Memory B cell (primary cell): ENCODE data around the gene PRSS22.

Source experiments
- ATAC-seq: fragments of 150-1000 bp; cut with Tn5 transposase; 2 replicates; pipeline ENCODE4 v1.10.0; 2021; ENCODE audit warnings: low read depth, mild to moderate bottlenecking, moderate library complexity
- DNase-seq, 2 donors: peaks; one replicate each; pipeline ENCODE4 v3.0.0; 2022; ENCODE audit warnings: low spot score in 2 of 2
- H3K27ac Mint-ChIP-seq: one replicate; pipeline ENCODE4 v1.8.0; 2022; ENCODE audit warnings: mild to moderate bottlenecking, moderate library complexity, mixed read lengths
- H3K27me3 Mint-ChIP-seq: one replicate; pipeline ENCODE4 v1.8.0; 2022; ENCODE audit warnings: mixed read lengths
- H3K36me3 Mint-ChIP-seq: one replicate; pipeline ENCODE4 v1.8.0; 2022; ENCODE audit warnings: mild to moderate bottlenecking, mixed read lengths
- H3K4me1 Mint-ChIP-seq: one replicate; pipeline ENCODE4 v1.8.0; 2022; ENCODE audit warnings: mixed read lengths
- H3K4me3 Mint-ChIP-seq: one replicate; pipeline ENCODE4 v1.8.0; 2022; ENCODE audit warnings: mild to moderate bottlenecking, moderate library complexity, mixed read lengths
- H3K9me3 Mint-ChIP-seq: one replicate; pipeline ENCODE4 v1.8.0; 2022; ENCODE audit warnings: mixed read lengths

PRSS22 gene

GRCh38 chr16:2895813-2896212 lies 37.8 kb upstream of the PRSS22 start:
- peaks cover 9% of the 10 kb centered on the region for H3K4me1 Mint-ChIP-seq
- H3K27ac Mint-ChIP-seq, result no peak overlapping the region
- no peaks in the 10 kb centered on the region for H3K9me3 Mint-ChIP-seq
- no peak for ATAC-seq
- H3K36me3 Mint-ChIP-seq, result peaks cover 2% of the 10 kb centered on the region
- H3K27me3 Mint-ChIP-seq, result no peaks in the 10 kb centered on the region
- no peak for DNase-seq
- H3K4me3 Mint-ChIP-seq, result no peak overlapping the region

DNA sequence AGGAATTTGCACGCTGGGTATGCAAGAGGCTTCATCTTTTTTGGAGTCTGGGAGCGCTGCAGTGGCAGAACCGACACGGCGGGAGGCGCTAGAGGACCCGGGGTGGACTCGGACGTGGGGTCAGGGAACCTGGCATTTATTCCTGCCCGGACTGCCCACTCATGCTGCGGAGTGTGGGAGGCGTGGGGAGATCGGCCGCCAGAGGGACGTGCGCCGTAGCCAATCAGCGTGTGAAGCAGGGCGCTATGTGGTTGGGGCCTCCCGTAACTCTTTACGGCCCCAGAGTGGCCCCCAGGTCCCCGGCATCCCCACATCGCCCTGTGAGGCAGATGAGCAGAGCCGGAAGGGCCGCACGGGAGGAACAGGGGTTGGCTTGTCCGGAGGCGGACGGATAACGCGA lies 36.3 kb upstream of the PRSS22 start:
- ATAC-seq, result no peak
- Mint-ChIP-seq H3K27me3 (no peaks in the 10 kb centered on the region), H3K9me3 (no peaks in the 10 kb centered on the region)

DNA sequence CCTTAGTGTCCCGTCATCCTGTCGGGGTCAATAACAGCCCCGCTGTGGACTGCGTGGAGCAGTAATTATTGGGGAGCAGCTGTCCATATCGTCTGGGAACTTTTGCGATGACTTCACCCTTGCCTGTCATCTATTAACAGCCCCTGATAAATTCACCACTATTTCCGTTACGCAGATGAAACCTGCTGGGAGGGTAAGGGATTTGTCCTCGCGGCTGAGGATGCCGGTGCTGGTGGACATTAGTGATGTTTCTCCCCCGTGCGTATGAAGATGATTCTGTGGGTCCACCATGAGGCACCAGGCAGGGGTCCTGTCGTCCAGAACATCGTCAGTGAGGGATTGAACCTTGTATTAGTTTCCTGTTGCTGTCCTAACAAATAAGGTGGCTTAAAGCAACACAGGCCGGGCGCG lies 26.1 kb upstream of the PRSS22 start:
- no peak for DNase-seq
- H3K9me3 Mint-ChIP-seq, result peaks cover 5% of the 10 kb centered on the region
- peak overlapping the region; percentile 93 for H3K4me3 Mint-ChIP-seq
- peaks cover 10% of the 10 kb centered on the region for H3K4me1 Mint-ChIP-seq
- no peak for ATAC-seq
- no peaks in the 10 kb centered on the region for H3K36me3 Mint-ChIP-seq
- H3K27me3 Mint-ChIP-seq, result no peaks in the 10 kb centered on the region
- H3K27ac Mint-ChIP-seq, result no peak overlapping the region

More for the DNA sequence above, 36.3 kb upstream of the PRSS22 start:
- Mint-ChIP-seq H3K4me3 (no peak overlapping the region), H3K4me1 (peaks cover 9% of the 10 kb centered on the region), H3K27ac (no peak overlapping the region), H3K36me3 (no peaks in the 10 kb centered on the region)
- no peak for DNase-seq

DNA sequence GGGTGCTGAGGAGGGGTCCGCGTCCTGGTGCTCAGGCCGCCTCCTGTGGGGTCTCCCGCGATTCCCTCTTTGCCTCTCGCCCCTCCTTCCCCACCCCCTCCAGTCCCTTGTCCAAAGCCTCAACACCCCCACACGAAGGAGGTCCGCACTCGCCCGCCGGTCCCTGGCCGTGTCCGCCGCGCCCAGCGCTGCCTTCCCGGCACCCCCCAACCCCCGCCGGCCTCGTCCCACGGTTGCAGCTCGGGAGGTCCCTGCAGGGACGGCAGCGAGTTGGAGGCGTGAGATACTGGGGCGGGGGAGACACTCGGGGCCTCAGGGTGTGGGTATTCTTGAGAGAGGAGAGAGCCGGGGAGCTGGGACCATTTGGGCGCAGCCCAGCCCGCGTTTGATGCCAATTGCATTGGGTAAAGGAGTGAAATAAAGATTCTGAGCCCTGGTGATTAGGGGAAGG lies 25.5 kb upstream of the PRSS22 start:
- DNase-seq (no peak), ATAC-seq (no peak)
- H3K27ac Mint-ChIP-seq, result peak overlapping the region; percentile 93
- H3K4me3 Mint-ChIP-seq, result peak overlapping the region; percentile 93
- peaks cover 5% of the 10 kb centered on the region for H3K9me3 Mint-ChIP-seq
- peaks cover 10% of the 10 kb centered on the region for H3K4me1 Mint-ChIP-seq
- no peaks in the 10 kb centered on the region for H3K36me3 Mint-ChIP-seq
- no peaks in the 10 kb centered on the region for H3K27me3 Mint-ChIP-seq

- Mint-ChIP-seq H3K27ac (peak within 1 kb of the TSS; percentile 93), H3K4me1 (peaks cover 10% of the 10 kb centered on the region), H3K9me3 (peaks cover 5% of the 10 kb centered on the region), H3K27me3 (no peaks in the 10 kb centered on the region), H3K4me3 (peak within 1 kb of the TSS; percentile 93), H3K36me3 (no peaks in the 10 kb centered on the region)
- DNase-seq (peak; percentile 100), ATAC-seq (peak; percentile 87)
Observed at GRCh38 chr16:2882650-2883457, 24.9 kb upstream of the PRSS22 start, which contains the start of gene FLYWCH2. Gene FLYWCH2, plus strand, starts transcription at chr16:2883215. Its CDS starts 13,235 bp downstream, at chr16:2896450.

GRCh38 chr16:2881783-2882649 lies 24.0 kb upstream of the PRSS22 start:
- H3K4me1 Mint-ChIP-seq, result peaks cover 10% of the 10 kb centered on the region
- DNase-seq (no peak), ATAC-seq (no peak)
- peaks cover 5% of the 10 kb centered on the region for H3K9me3 Mint-ChIP-seq
- peak overlapping the region; percentile 93 for H3K27ac Mint-ChIP-seq
- no peaks in the 10 kb centered on the region for H3K27me3 Mint-ChIP-seq
- H3K4me3 Mint-ChIP-seq, result peak overlapping the region; percentile 93
- H3K36me3 Mint-ChIP-seq, result no peaks in the 10 kb centered on the region

- H3K4me3 Mint-ChIP-seq, result no peak overlapping the region
- no peaks in the 10 kb centered on the region for H3K27me3 Mint-ChIP-seq
Observed at GRCh38 chr16:2879854-2880508, 22.0 kb upstream of the PRSS22 start.

DNA sequence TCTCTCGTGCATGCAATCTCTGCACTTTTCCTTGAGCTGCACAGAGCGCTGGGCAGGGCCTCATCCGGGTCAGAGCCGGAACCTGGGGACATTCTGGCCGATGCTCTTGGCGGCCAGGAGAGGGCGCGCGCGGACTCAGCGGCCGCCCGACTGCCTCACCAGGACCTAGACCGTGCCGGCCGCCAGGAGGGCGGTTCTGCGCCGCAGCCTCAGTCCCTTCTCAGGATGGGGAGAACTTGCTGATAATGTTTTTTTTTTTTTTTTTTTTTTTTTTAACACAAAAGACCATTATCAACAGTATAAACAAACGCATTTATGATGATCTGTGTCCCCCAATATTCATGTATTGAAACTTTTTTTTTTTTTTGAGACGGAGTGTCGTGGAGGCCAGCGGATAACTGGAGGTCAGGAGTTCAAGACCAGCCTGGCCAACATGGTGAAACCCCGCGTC lies 17.0 kb upstream of the PRSS22 start:
- DNase-seq (peak; percentile 50 to 54), ATAC-seq (peak; percentile 99)
- no peak overlapping the region for H3K27ac Mint-ChIP-seq
- H3K4me3 Mint-ChIP-seq, result no peak overlapping the region
- peaks cover 3% of the 10 kb centered on the region for H3K9me3 Mint-ChIP-seq
- H3K4me1 Mint-ChIP-seq, result no peaks in the 10 kb centered on the region
- H3K27me3 Mint-ChIP-seq, result peaks cover 4% of the 10 kb centered on the region
- no peaks in the 10 kb centered on the region for H3K36me3 Mint-ChIP-seq

More at GRCh38 chr16:2879854-2880508, 22.0 kb upstream of the PRSS22 start:
- peaks cover 4% of the 10 kb centered on the region for H3K9me3 Mint-ChIP-seq
- H3K27ac Mint-ChIP-seq, result no peak overlapping the region
- ATAC-seq (no peak), DNase-seq (no peak)
- H3K4me1 Mint-ChIP-seq, result peaks cover 8% of the 10 kb centered on the region
- H3K36me3 Mint-ChIP-seq, result no peaks in the 10 kb centered on the region

DNA sequence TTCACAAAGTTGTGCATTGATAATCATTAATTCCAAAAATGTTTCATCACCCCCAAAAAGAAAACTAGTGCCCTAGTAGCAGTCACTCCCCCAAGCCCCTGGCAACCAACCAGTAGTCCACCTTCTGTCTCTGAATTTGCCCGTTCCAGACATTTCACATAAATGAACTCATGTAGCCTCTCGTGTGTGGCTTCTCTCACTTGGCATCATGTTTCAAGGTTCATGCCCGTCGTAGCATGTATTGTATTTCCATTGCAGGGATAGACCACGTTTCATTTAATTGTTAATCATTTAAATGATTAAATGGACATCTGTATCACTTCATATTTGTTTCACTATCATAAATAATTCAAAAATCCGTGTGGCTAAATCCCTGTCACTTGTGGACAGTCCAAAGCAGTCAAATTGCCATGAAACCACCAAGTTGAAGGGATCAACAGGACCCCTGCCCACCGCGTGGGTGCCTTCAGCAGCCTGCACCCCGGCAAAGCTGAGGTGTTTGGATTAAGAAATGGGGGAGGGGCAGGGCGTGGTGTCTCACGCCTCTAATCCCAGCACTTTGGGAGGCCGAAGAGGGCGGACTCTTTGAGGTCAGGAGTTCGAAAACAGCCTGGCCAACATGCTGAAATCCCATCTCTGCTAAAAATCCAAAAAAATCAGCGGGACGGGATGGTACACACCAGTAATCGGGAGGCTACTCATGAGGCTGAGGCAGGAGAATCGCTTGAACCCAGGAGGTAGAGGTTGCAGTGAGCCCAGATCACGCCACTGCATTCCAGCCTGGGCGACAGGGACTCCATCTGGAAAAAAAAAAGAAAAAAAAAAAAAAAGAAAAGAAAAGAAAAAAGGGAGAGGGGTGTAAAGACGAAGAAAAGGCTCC lies 16.3 kb upstream of the PRSS22 start:
- Mint-ChIP-seq H3K4me3 (no peak overlapping the region), H3K27me3 (peaks cover 6% of the 10 kb centered on the region), H3K27ac (no peak overlapping the region), H3K36me3 (no peaks in the 10 kb centered on the region), H3K9me3 (no peaks in the 10 kb centered on the region), H3K4me1 (no peaks in the 10 kb centered on the region)
- no peak for ATAC-seq
- no peak for DNase-seq

DNA sequence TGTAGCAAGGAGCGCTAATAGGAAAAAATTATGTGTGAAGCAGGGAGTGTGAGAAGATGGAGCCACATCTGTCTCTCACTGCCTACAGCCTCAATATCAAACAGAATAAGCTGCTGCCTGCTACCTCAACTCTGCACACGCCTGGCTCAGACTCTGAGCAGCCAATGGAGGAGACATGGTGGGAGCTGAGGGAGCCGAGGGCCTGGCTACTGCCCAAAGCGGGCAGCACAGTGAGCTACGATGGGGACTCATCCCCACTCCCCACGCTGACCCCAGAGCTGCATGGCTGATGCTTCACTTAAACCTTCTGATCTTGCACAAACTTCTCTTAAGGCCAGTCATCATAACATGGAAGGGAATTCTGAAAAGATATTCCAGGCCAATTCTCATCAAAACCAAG lies 14.0 kb upstream of the PRSS22 start:
- Mint-ChIP-seq H3K4me1 (peaks cover 5% of the 10 kb centered on the region), H3K36me3 (no peaks in the 10 kb centered on the region), H3K27ac (no peak overlapping the region), H3K9me3 (no peaks in the 10 kb centered on the region), H3K4me3 (no peak overlapping the region), H3K27me3 (peaks cover 6% of the 10 kb centered on the region)
- ATAC-seq (no peak), DNase-seq (no peak)

- peak; percentile 93 to 95 for DNase-seq
- H3K4me3 Mint-ChIP-seq, result peak overlapping the region; percentile 88
Observed at GRCh38 chr16:2867987-2868789, 10.2 kb upstream of the PRSS22 start.

DNA sequence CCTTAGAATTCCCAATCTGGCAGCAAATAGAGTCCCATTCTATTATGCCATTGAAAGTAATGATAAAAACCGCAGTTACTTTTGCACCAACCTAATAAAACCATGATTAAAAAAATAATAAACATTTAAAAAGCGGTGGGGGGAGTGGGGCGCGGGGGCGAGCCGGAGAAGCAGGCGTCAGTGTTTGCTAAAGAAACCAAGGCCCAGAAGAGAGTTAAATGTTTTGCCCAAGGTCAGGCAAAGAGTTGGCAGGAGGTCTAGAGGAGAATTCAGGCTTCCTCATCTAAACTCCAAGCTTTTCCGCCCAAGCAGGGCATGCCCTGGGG lies 9.7 kb upstream of the PRSS22 start:
- H3K4me3 Mint-ChIP-seq, result peak overlapping the region; percentile 88
- peaks cover 5% of the 10 kb centered on the region for H3K4me1 Mint-ChIP-seq
- no peaks in the 10 kb centered on the region for H3K9me3 Mint-ChIP-seq
- H3K36me3 Mint-ChIP-seq, result no peaks in the 10 kb centered on the region
- H3K27ac Mint-ChIP-seq, result peak overlapping the region; percentile 87
- DNase-seq, result no peak
- H3K27me3 Mint-ChIP-seq, result peaks cover 8% of the 10 kb centered on the region
- no peak for ATAC-seq

More at GRCh38 chr16:2867987-2868789, 10.2 kb upstream of the PRSS22 start:
- peak; percentile 93 for ATAC-seq
- Mint-ChIP-seq H3K36me3 (no peaks in the 10 kb centered on the region), H3K27me3 (peaks cover 8% of the 10 kb centered on the region), H3K4me1 (peaks cover 5% of the 10 kb centered on the region), H3K9me3 (no peaks in the 10 kb centered on the region), H3K27ac (peak overlapping the region; percentile 87)
